Astrocyte (in vitro differentiated cells and primary cell): ENCODE measurements around the gene PFKFB2.

Experiments used
- CTCF ChIP-seq: IDR thresholded peaks from 2 replicates; pipeline ENCODE4 v1.5.1; 2011; ENCODE audit warnings: low read depth, mild to moderate bottlenecking, inconsistent platforms, low read length, moderate library complexity; ENCODE audit not compliant: insufficient read depth
- EZH2 ChIP-seq: IDR thresholded peaks from 2 replicates; pipeline ENCODE4 v1.6.1; 2012; ENCODE audit warnings: mild to moderate bottlenecking, low read length, inconsistent platforms; ENCODE audit not compliant: insufficient read depth

GRCh38 chr1:207069858-207070506, 16.9 kb downstream of the PFKFB2 start:
- TF ChIP-seq CTCF (no peak), EZH2 (no peak)
